ENCODE results near the gene PACRG.

Gene PACRG

DNA sequence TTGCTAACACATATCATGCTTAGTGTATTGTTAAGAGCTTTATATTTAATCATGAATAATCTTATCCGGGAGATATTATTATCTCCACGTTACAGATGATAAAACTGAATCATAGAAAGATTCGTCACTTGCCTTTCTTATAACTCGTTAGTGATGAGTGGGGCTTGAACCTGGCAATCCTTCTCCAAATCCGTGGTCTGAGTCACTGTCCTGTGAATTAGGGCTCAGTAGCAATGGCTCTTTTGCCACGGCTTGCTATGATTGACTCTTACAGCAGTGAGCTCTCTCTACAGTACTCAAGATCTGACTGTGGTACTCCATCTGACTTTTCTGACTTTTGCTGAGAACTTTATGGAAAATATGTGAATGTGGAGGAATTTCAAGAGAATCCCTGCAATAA, 246.9 kb downstream of the PACRG start:
- TF ChIP-seq GATA3 (IDR thresholded peaks at IDR 0.05; ENCODE audit: low read depth, low read length) (no peak), GATA2 (IDR thresholded peaks at IDR 0.05; ENCODE audit: low read depth, low read length) (no peak)

GRCh38 chr6:162976141-162976540, 248.4 kb downstream of the PACRG start:
- 0 out of 2 replicates have a peak, but pooled peaks have one; percentile 27 for TF ChIP-seq GATA2 (IDR thresholded peaks at IDR 0.05; ENCODE audit: low read depth, low read length)
- no peak for TF ChIP-seq GATA3 (IDR thresholded peaks at IDR 0.05; ENCODE audit: low read depth, low read length)

- TF ChIP-seq GATA3 (IDR thresholded peaks at IDR 0.05; ENCODE audit: low read depth, low read length) (no peak), GATA2 (IDR thresholded peaks at IDR 0.05; ENCODE audit: low read depth, low read length) (no peak)
These were observed 271.0 kb downstream of the PACRG start for GRCh38 chr6:162998777-162999176.

DNA sequence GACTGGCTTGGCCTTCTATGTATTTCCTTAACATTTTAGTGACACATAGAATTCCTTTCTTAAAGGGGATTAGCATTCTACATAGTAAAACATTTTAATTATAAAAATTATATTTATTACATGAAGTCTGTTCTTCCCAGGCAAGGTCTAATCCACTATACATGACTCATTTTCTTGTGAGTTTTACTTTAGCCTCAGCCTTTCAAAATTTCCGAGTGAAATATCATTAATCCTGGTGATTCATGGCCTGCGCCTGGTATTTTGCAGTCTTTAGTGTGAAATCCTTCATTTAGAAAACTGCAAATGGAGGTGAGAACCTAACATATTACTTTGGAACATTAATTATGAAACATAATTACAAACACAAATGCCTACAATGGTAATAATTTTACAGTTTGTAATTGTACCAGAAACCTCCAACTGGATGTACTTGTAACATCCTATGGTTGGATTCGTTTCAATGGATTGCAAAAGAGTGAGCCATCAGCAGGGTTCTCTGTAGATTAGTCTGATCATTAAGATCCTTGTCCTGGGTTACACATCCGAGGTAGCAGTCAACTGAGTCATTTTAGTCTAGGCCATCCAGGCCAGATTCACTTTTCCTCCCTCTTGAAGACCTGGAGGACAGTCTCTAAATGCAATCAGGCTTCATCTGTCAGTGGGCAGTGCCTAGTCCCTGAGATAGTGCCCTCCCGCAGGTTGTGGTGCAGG, 272.0 kb downstream of the PACRG start:
- TF ChIP-seq GATA2 (IDR thresholded peaks at IDR 0.05; ENCODE audit: low read depth, low read length) (no peak), GATA3 (IDR thresholded peaks at IDR 0.05; ENCODE audit: low read depth, low read length) (no peak)

DNA sequence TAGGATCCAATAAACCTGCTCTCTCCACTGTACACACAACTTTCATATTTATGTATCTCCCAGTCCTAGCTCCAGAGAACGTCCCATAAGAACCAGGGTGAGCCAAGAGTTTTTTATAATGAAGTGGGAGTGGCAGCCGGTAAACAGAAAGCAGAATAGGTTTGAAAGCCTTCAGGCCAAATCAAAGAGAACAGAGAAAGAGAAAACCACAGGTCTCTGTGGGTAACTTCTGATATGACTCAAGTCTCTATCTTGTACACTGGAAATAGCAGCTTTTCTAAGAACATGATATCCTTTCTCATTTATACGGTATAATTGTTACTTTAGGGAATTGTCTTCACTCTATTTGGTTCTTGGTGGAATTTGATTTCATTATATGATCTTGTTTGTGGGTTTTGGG, 273.6 kb downstream of the PACRG start:
- TF ChIP-seq GATA2 (IDR thresholded peaks at IDR 0.05; ENCODE audit: low read depth, low read length), result no peak
- TF ChIP-seq GATA3 (IDR thresholded peaks at IDR 0.05; ENCODE audit: low read depth, low read length), result no peak

- TF ChIP-seq GATA2 (IDR thresholded peaks at IDR 0.05; ENCODE audit: low read depth, low read length), result no peak
- no peak for TF ChIP-seq GATA3 (IDR thresholded peaks at IDR 0.05; ENCODE audit: low read depth, low read length)
These were observed 280.4 kb downstream of the PACRG start for GRCh38 chr6:163008186-163008585.

DNA sequence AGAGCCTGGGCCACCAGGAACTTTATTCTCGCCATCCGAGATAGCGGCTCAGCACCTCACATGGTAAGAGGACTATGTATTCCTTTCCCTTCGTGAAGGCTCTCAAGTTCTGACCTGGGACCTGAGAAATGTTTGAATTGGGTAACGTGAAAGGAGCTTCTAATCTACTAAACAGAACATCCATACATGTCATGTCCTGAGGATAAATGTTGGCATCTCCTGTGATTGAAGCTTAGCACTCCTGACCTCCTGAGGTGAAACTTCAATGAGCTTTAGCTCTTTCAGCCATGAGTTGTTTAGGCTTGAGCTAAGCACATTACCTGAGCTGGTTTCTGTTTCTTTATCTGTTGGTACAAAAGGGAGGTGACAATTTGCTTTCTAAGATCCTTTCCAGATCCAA, 280.9 kb downstream of the PACRG start:
- TF ChIP-seq GATA2 (IDR thresholded peaks at IDR 0.05; ENCODE audit: low read depth, low read length), result no peak
- TF ChIP-seq GATA3 (IDR thresholded peaks at IDR 0.05; ENCODE audit: low read depth, low read length), result no peak

GRCh38 chr6:163010145-163010544, 282.4 kb downstream of the PACRG start:
- TF ChIP-seq GATA3 (IDR thresholded peaks at IDR 0.05; ENCODE audit: low read depth, low read length) (no peak), GATA2 (IDR thresholded peaks at IDR 0.05; ENCODE audit: low read depth, low read length) (no peak)

GRCh38 chr6:163014736-163015135, 287.0 kb downstream of the PACRG start:
- TF ChIP-seq GATA3 (IDR thresholded peaks at IDR 0.05; ENCODE audit: low read depth, low read length) (no peak), GATA2 (IDR thresholded peaks at IDR 0.05; ENCODE audit: low read depth, low read length) (no peak)

- TF ChIP-seq GATA3 (IDR thresholded peaks at IDR 0.05; ENCODE audit: low read depth, low read length) (no peak), GATA2 (IDR thresholded peaks at IDR 0.05; ENCODE audit: low read depth, low read length) (no peak)
These were observed 290.0 kb downstream of the PACRG start for GRCh38 chr6:163017801-163018200.

DNA sequence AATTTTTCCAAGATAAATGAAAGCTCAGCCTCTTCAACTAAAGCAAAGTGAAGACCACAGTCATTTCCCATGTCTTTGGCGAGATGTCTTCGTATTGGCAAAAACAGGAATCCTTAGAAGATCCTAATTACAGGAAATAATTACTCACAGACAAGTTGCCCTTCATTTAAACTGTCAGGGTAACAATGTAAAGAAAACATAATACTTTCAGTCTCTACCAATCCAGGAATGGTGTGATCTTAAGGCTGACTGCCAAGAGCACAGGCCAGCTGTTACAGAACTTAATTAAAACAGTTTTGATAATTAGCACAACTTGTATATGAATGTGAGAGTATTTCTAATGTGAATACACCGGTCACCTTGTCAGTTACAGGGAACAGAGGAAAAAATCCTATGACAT, 292.2 kb downstream of the PACRG start:
- no peak for TF ChIP-seq GATA3 (IDR thresholded peaks at IDR 0.05; ENCODE audit: low read depth, low read length)
- no peak for TF ChIP-seq GATA2 (IDR thresholded peaks at IDR 0.05; ENCODE audit: low read depth, low read length)

DNA sequence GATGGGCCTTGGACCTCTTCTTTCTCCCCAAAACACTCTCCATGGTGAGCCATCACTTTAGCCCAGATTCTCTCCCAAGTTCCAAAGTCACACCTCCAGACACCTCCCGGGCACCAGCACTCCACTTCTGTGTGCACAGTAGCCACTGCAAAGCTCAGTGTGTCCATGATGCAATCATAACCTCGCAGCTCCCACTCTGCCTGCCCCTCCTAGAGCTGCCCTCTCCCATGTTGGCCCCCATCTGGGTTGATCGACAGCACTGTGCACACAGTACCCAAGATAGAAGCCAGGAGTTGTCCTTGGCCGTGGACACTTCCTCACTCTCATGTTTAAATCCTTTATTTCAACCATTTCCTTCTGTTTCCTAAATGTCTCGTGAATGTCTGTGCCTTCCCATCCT, 293.3 kb downstream of the PACRG start:
- TF ChIP-seq GATA2 (IDR thresholded peaks at IDR 0.05; ENCODE audit: low read depth, low read length) (no peak), GATA3 (IDR thresholded peaks at IDR 0.05; ENCODE audit: low read depth, low read length) (no peak)

DNA sequence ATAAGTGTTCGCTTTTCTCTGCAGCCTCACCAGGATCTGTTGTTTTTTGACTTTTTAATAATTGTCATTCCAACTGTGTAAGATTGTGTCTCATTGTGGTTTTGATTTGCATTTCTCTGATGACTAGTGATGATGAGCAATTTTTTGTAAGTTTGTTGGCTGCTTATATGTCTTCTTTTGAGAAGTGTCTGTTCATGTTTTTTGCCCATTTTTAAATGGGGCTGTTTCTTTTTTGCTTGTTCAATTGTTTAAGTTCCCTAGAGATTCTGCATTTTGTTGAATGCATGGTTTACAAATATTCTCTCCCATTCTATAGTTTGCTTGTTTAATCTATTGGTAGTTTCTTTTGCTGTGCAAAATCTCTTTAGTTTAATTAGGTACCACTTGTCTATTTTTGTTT, 295.9 kb downstream of the PACRG start:
- no peak for TF ChIP-seq GATA3 (IDR thresholded peaks at IDR 0.05; ENCODE audit: low read depth, low read length)
- TF ChIP-seq GATA2 (IDR thresholded peaks at IDR 0.05; ENCODE audit: low read depth, low read length), result no peak

DNA sequence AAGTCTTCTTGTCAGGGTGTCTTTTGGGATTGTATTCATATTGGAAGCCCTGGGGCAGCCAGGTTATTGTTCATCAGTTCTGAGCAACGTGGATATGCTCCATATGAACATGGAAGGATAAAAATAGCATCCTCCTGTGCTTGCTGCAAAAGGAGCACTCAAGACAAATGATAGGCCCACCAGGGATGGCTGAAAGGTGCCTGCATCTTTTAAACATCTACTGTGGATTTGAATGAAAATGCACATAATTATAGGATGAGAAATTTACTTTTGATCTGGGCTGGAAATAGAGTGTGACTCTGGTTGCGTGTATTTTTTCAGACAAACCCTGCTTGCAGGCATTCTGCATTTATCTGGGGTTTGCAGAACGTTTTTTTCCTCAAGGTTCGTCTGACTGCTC, 299.1 kb downstream of the PACRG start:
- TF ChIP-seq GATA2 (IDR thresholded peaks at IDR 0.05; ENCODE audit: low read depth, low read length), result no peak
- TF ChIP-seq GATA3 (IDR thresholded peaks at IDR 0.05; ENCODE audit: low read depth, low read length), result no peak

GRCh38 chr6:163030980-163031379, 303.2 kb downstream of the PACRG start:
- no peak for TF ChIP-seq GATA2 (IDR thresholded peaks at IDR 0.05; ENCODE audit: low read depth, low read length)
- no peak for TF ChIP-seq GATA3 (IDR thresholded peaks at IDR 0.05; ENCODE audit: low read depth, low read length)

GRCh38 chr6:163031931-163032330, 304.2 kb downstream of the PACRG start:
- TF ChIP-seq GATA2 (IDR thresholded peaks at IDR 0.05; ENCODE audit: low read depth, low read length) (no peak), GATA3 (IDR thresholded peaks at IDR 0.05; ENCODE audit: low read depth, low read length) (no peak)
